ENCODE measurements around the gene SLC66A3. TPM values are rescaled to one million over a fixed set of nuclear protein-coding genes. Genes with fewer than 3 reads are reported as not detected.
A peak's percentile ranks its signal among the peaks of the same experiment; 100 is the strongest.

The SLC66A3 gene
- total RNA-seq, 1 donor from 2014 or later: 10.0 TPM

GRCh38 chr2:11144077-11144737 is 11.1 kb upstream of the SLC66A3 start:
- H3K9me3 Mint-ChIP-seq: no peaks in the 10 kb centered on the region
- no peaks in the 10 kb centered on the region for H3K36me3 Mint-ChIP-seq (ENCODE audit: low read depth)
- H3K4me3 Mint-ChIP-seq (ENCODE audit: low read depth): no peak overlapping the region
- intact Hi-C loops (cut with micrococcal nuclease): no loop called here
- no peaks in the 10 kb centered on the region for H3K4me1 Mint-ChIP-seq (ENCODE audit: low read depth)
- DNase-seq (ENCODE audit: low spot score): no peak
- no peak overlapping the region for H3K27ac Mint-ChIP-seq
- peaks cover 13% of the 10 kb centered on the region for H3K27me3 Mint-ChIP-seq (ENCODE audit: low read depth)

- intact Hi-C loops (cut with micrococcal nuclease): no loop called here
- no peak overlapping the region for H3K27ac Mint-ChIP-seq
Measured at GRCh38 chr2:11144738-11145079, 10.6 kb upstream of the SLC66A3 start.

GRCh38 chr2:11145350-11145749 is 9.9 kb upstream of the SLC66A3 start:
- no peaks in the 10 kb centered on the region for H3K36me3 Mint-ChIP-seq (ENCODE audit: low read depth)
- no peaks in the 10 kb centered on the region for H3K9me3 Mint-ChIP-seq
- no peak overlapping the region for H3K27ac Mint-ChIP-seq
- H3K4me3 Mint-ChIP-seq (ENCODE audit: low read depth): no peak overlapping the region
- H3K27me3 Mint-ChIP-seq (ENCODE audit: low read depth): peaks cover 13% of the 10 kb centered on the region
- intact Hi-C loops (cut with micrococcal nuclease): no loop called here
- no peaks in the 10 kb centered on the region for H3K4me1 Mint-ChIP-seq (ENCODE audit: low read depth)
- DNase-seq (ENCODE audit: low spot score): no peak

More at GRCh38 chr2:11144738-11145079, 10.6 kb upstream of the SLC66A3 start:
- no peak for DNase-seq (ENCODE audit: low spot score)
- Mint-ChIP-seq H3K27me3 (ENCODE audit: low read depth) (peaks cover 13% of the 10 kb centered on the region), H3K4me1 (ENCODE audit: low read depth) (no peaks in the 10 kb centered on the region), H3K9me3 (no peaks in the 10 kb centered on the region), H3K36me3 (ENCODE audit: low read depth) (no peaks in the 10 kb centered on the region), H3K4me3 (ENCODE audit: low read depth) (no peak overlapping the region)

GRCh38 chr2:11146076-11146475 is 9.2 kb upstream of the SLC66A3 start:
- intact Hi-C loops (cut with micrococcal nuclease): no loop called here
- Mint-ChIP-seq H3K4me3 (ENCODE audit: low read depth) (no peak overlapping the region), H3K27me3 (ENCODE audit: low read depth) (peaks cover 10% of the 10 kb centered on the region), H3K36me3 (ENCODE audit: low read depth) (no peaks in the 10 kb centered on the region), H3K4me1 (ENCODE audit: low read depth) (no peaks in the 10 kb centered on the region), H3K9me3 (no peaks in the 10 kb centered on the region), H3K27ac (no peak overlapping the region)
- DNase-seq (ENCODE audit: low spot score): no peak

- Mint-ChIP-seq H3K36me3 (ENCODE audit: low read depth) (no peaks in the 10 kb centered on the region), H3K27me3 (ENCODE audit: low read depth) (peaks cover 14% of the 10 kb centered on the region), H3K4me1 (ENCODE audit: low read depth) (no peaks in the 10 kb centered on the region)
Measured at GRCh38 chr2:11147263-11147662, 8.0 kb upstream of the SLC66A3 start.

GRCh38 chr2:11152591-11152990 is 2.7 kb upstream of the SLC66A3 start:
- Mint-ChIP-seq H3K4me3 (ENCODE audit: low read depth) (no peak overlapping the region), H3K9me3 (no peaks in the 10 kb centered on the region), H3K36me3 (ENCODE audit: low read depth) (no peaks in the 10 kb centered on the region), H3K27me3 (ENCODE audit: low read depth) (peaks cover 13% of the 10 kb centered on the region), H3K4me1 (ENCODE audit: low read depth) (peaks cover 9% of the 10 kb centered on the region), H3K27ac (no peak overlapping the region)
- DNase-seq (ENCODE audit: low spot score): no peak
- intact Hi-C loops (cut with micrococcal nuclease): loop anchor here (10.0 kb wide), 2 partner anchors 622 to 1308 kb away; partner anchors contain the start of gene TAF1B

More at GRCh38 chr2:11147263-11147662, 8.0 kb upstream of the SLC66A3 start:
- no peak overlapping the region for H3K27ac Mint-ChIP-seq
- H3K4me3 Mint-ChIP-seq (ENCODE audit: low read depth): no peak overlapping the region
- DNase-seq (ENCODE audit: low spot score): no peak
- intact Hi-C loops (cut with micrococcal nuclease): no loop called here
- H3K9me3 Mint-ChIP-seq: no peaks in the 10 kb centered on the region

- Mint-ChIP-seq H3K27ac (peak overlapping the region; percentile 75), H3K36me3 (ENCODE audit: low read depth) (no peaks in the 10 kb centered on the region), H3K4me3 (ENCODE audit: low read depth) (peak overlapping the region; percentile 83), H3K4me1 (ENCODE audit: low read depth) (peaks cover 9% of the 10 kb centered on the region), H3K9me3 (no peaks in the 10 kb centered on the region), H3K27me3 (ENCODE audit: low read depth) (peaks cover 13% of the 10 kb centered on the region)
- no peak for DNase-seq (ENCODE audit: low spot score)
- intact Hi-C loops (cut with micrococcal nuclease): loop anchor here (2.0 to 10.0 kb wide), 3 partner anchors 191 to 1309 kb away; partner anchors contain the start of genes ROCK2 and TAF1B
Measured at GRCh38 chr2:11154016-11154922, 998 bp upstream of the SLC66A3 start.

GRCh38 chr2:11154923-11155380 is 315 bp upstream of the SLC66A3 start:
- H3K9me3 Mint-ChIP-seq: no peaks in the 10 kb centered on the region
- intact Hi-C loops (cut with micrococcal nuclease): loop anchor here (1.0 to 10.0 kb wide), 6 partner anchors 23 to 1310 kb away; partner anchors contain the start of genes ROCK2 and TAF1B
- peak; percentile 94 for DNase-seq (ENCODE audit: low spot score)
- peak overlapping the region; percentile 75 for H3K27ac Mint-ChIP-seq
- H3K4me1 Mint-ChIP-seq (ENCODE audit: low read depth): peaks cover 9% of the 10 kb centered on the region
- H3K36me3 Mint-ChIP-seq (ENCODE audit: low read depth): no peaks in the 10 kb centered on the region
- H3K4me3 Mint-ChIP-seq (ENCODE audit: low read depth): peak overlapping the region; percentile 83
- peaks cover 13% of the 10 kb centered on the region for H3K27me3 Mint-ChIP-seq (ENCODE audit: low read depth)

GRCh38 chr2:11156396-11157075 is 1.3 kb downstream of the SLC66A3 start:
- H3K27me3 Mint-ChIP-seq (ENCODE audit: low read depth): peaks cover 11% of the 10 kb centered on the region
- no peaks in the 10 kb centered on the region for H3K9me3 Mint-ChIP-seq
- H3K4me3 Mint-ChIP-seq (ENCODE audit: low read depth): peak overlapping the region; percentile 78
- DNase-seq (ENCODE audit: low spot score): no peak
- H3K4me1 Mint-ChIP-seq (ENCODE audit: low read depth): peaks cover 15% of the 10 kb centered on the region
- intact Hi-C loops (cut with micrococcal nuclease): loop anchor here (5.0 to 10.0 kb wide), 3 partner anchors 116 to 1312 kb away; partner anchors contain the start of gene TAF1B
- no peaks in the 10 kb centered on the region for H3K36me3 Mint-ChIP-seq (ENCODE audit: low read depth)
- H3K27ac Mint-ChIP-seq: no peak overlapping the region

- Mint-ChIP-seq H3K4me3 (ENCODE audit: low read depth) (no peak overlapping the region), H3K4me1 (ENCODE audit: low read depth) (peaks cover 15% of the 10 kb centered on the region), H3K27ac (no peak overlapping the region), H3K9me3 (no peaks in the 10 kb centered on the region), H3K36me3 (ENCODE audit: low read depth) (no peaks in the 10 kb centered on the region), H3K27me3 (ENCODE audit: low read depth) (peaks cover 5% of the 10 kb centered on the region)
- no peak for DNase-seq (ENCODE audit: low spot score)
- intact Hi-C loops (cut with micrococcal nuclease): loop anchor here (5.0 to 10.0 kb wide), 3 partner anchors 115 to 1312 kb away; partner anchors contain the start of gene TAF1B
Measured at GRCh38 chr2:11157296-11157695, 2.0 kb downstream of the SLC66A3 start.

GRCh38 chr2:11157731-11158130 is 2.5 kb downstream of the SLC66A3 start:
- H3K36me3 Mint-ChIP-seq (ENCODE audit: low read depth): no peaks in the 10 kb centered on the region
- intact Hi-C loops (cut with micrococcal nuclease): loop anchor here (5.0 to 10.0 kb wide), 3 partner anchors 115 to 1313 kb away; partner anchors contain the start of gene TAF1B
- no peak for DNase-seq (ENCODE audit: low spot score)
- H3K9me3 Mint-ChIP-seq: no peaks in the 10 kb centered on the region
- H3K27ac Mint-ChIP-seq: no peak overlapping the region
- H3K4me1 Mint-ChIP-seq (ENCODE audit: low read depth): peaks cover 15% of the 10 kb centered on the region
- no peak overlapping the region for H3K4me3 Mint-ChIP-seq (ENCODE audit: low read depth)
- peaks cover 2% of the 10 kb centered on the region for H3K27me3 Mint-ChIP-seq (ENCODE audit: low read depth)

GRCh38 chr2:11158916-11159573 is 3.8 kb downstream of the SLC66A3 start:
- Mint-ChIP-seq H3K27ac (no peak overlapping the region), H3K4me1 (ENCODE audit: low read depth) (peaks cover 15% of the 10 kb centered on the region), H3K4me3 (ENCODE audit: low read depth) (no peak overlapping the region), H3K9me3 (no peaks in the 10 kb centered on the region), H3K36me3 (ENCODE audit: low read depth) (no peaks in the 10 kb centered on the region), H3K27me3 (ENCODE audit: low read depth) (no peaks in the 10 kb centered on the region)
- intact Hi-C loops (cut with micrococcal nuclease): loop anchor here (5.0 to 10.0 kb wide), 3 partner anchors 113 to 1314 kb away; partner anchors contain the start of gene TAF1B
- DNase-seq (ENCODE audit: low spot score): no peak
